H9 (cell line): ENCODE data around the gene ACTN4. TPM values are rescaled to one million over a fixed set of nuclear protein-coding genes. Genes with fewer than 3 reads are reported as not detected.
A peak's percentile ranks its signal among the peaks of the same experiment; 100 is the strongest.

Experiments used
- DNase-seq: peaks from one replicate; pipeline ENCODE4 v3.0.0-alpha.2; 2017
- H2AFZ ChIP-seq: one replicate; pipeline ENCODE4 v1.6.1; 2013; ENCODE audit warnings: mild to moderate bottlenecking, low read length, control low read depth, moderate library complexity
- H2AK5ac ChIP-seq: 2 replicates; pipeline ENCODE4 v1.6.1; 2013; ENCODE audit warnings: low read length, control low read depth, mixed read lengths; ENCODE audit not compliant: insufficient read length
- H2BK120ac ChIP-seq: one replicate; pipeline ENCODE4 v1.6.1; 2013; ENCODE audit warnings: low read depth, mild to moderate bottlenecking, low read length, control low read depth, inconsistent platforms; ENCODE audit not compliant: poor library complexity, severe bottlenecking
- H2BK12ac ChIP-seq: 2 replicates; pipeline ENCODE4 v1.6.1; 2013; ENCODE audit warnings: low read length, control low read depth, mixed read lengths, low read depth; ENCODE audit not compliant: insufficient read length
- H2BK15ac ChIP-seq: 2 replicates; pipeline ENCODE4 v1.6.1; 2013; ENCODE audit warnings: low read depth, low read length, control low read depth
- H2BK20ac ChIP-seq: one replicate; pipeline ENCODE4 v1.6.1; 2013; ENCODE audit warnings: low read depth, mild to moderate bottlenecking, low read length, control low read depth, inconsistent platforms; ENCODE audit not compliant: poor library complexity, severe bottlenecking
- H2BK5ac ChIP-seq: 2 replicates; pipeline ENCODE4 v1.6.1; 2013; ENCODE audit warnings: low read length, control low read depth, mixed read lengths; ENCODE audit not compliant: insufficient read length
- H3K14ac ChIP-seq: 2 replicates; pipeline ENCODE4 v1.6.1; 2013; ENCODE audit warnings: low read length, control low read depth; ENCODE audit not compliant: insufficient read depth
- H3K18ac ChIP-seq: 2 replicates; pipeline ENCODE4 v1.6.1; 2013; ENCODE audit warnings: low read depth, mild to moderate bottlenecking, mixed read lengths, low read length, control low read depth; ENCODE audit not compliant: insufficient read length
- H3K23ac ChIP-seq: 2 replicates; pipeline ENCODE4 v1.6.1; 2013; ENCODE audit warnings: low read length, control low read depth, mixed read lengths, low read depth; ENCODE audit not compliant: insufficient read length
- H3K23me2 ChIP-seq: 2 replicates; pipeline ENCODE4 v1.6.1; 2013; ENCODE audit warnings: low read depth, mild to moderate bottlenecking, mixed read lengths, low read length, control low read depth; ENCODE audit not compliant: insufficient read length, poor library complexity, severe bottlenecking
- H3K27ac ChIP-seq: 2 replicates; pipeline ENCODE4 v1.5.1; 2013; ENCODE audit warnings: low read length, control low read depth, mixed read lengths, low read depth; ENCODE audit not compliant: insufficient read length
- H3K27me3 ChIP-seq: 2 replicates; pipeline ENCODE4 v1.6.1; 2013; ENCODE audit warnings: low read length, control low read depth, inconsistent platforms; ENCODE audit not compliant: insufficient read depth
- H3K4ac ChIP-seq: 2 replicates; pipeline ENCODE4 v1.6.1; 2013; ENCODE audit warnings: low read depth, mild to moderate bottlenecking, control low read depth, inconsistent platforms, low read length, moderate library complexity
- H3K4me1 ChIP-seq: 2 replicates; pipeline ENCODE4 v1.6.1; 2013; ENCODE audit warnings: low read length, control low read depth, inconsistent platforms; ENCODE audit not compliant: insufficient read depth
- H3K4me2 ChIP-seq: 2 replicates; pipeline ENCODE4 v1.6.1; 2013; ENCODE audit warnings: low read length, control low read depth, mixed read lengths; ENCODE audit not compliant: insufficient read length, insufficient read depth
- H3K56ac ChIP-seq: 2 replicates; pipeline ENCODE4 v1.6.1; 2013; ENCODE audit warnings: low read depth, mild to moderate bottlenecking, mixed read lengths, low read length, control low read depth; ENCODE audit not compliant: insufficient read length
- H3K79me1 ChIP-seq: 2 replicates; pipeline ENCODE4 v1.6.1; 2013; ENCODE audit warnings: low read depth, mild to moderate bottlenecking, moderate library complexity, low read length, control low read depth, inconsistent platforms; ENCODE audit not compliant: insufficient read depth, poor library complexity, severe bottlenecking
- H3K79me2 ChIP-seq: 2 replicates; pipeline ENCODE4 v1.6.1; 2013; ENCODE audit warnings: low read length, control low read depth, inconsistent platforms; ENCODE audit not compliant: insufficient read depth
- H3K9ac ChIP-seq: 2 replicates; pipeline ENCODE4 v1.6.1; 2013; ENCODE audit warnings: low read length, control low read depth, mixed read lengths; ENCODE audit not compliant: insufficient read length; ENCODE audit errors: extremely low read depth
- H3K9me3 ChIP-seq: one replicate; pipeline ENCODE4 v1.6.1; 2013; ENCODE audit warnings: low read depth, low read length, inconsistent platforms; ENCODE audit not compliant: control insufficient read depth
- H3T11ph ChIP-seq: one replicate; pipeline ENCODE4 v1.6.1; 2013; ENCODE audit warnings: mild to moderate bottlenecking, low read length, control low read depth, inconsistent platforms
- H4K20me1 ChIP-seq: one replicate; pipeline ENCODE4 v1.6.1; 2013; ENCODE audit not compliant: control insufficient read depth, insufficient read length, insufficient read depth
- H4K5ac ChIP-seq: 2 replicates; pipeline ENCODE4 v1.6.1; 2013; ENCODE audit warnings: low read depth, mild to moderate bottlenecking, mixed read lengths, low read length, control low read depth; ENCODE audit not compliant: insufficient read length
- H4K8ac ChIP-seq: replicated peaks from 2 replicates; pipeline ENCODE4 v1.6.1; 2013; ENCODE audit warnings: low read length, control low read depth, mixed read lengths, low read depth; ENCODE audit not compliant: insufficient read length
- H4K91ac ChIP-seq: 2 replicates; pipeline ENCODE4 v1.6.1; 2013; ENCODE audit warnings: low read depth, mild to moderate bottlenecking, moderate library complexity, mixed read lengths, low read length, control low read depth; ENCODE audit not compliant: insufficient read length
- H3K27ac Mint-ChIP-seq, 3 experiments: 2 replicates in 2 of 3; 3 replicates in 1 of 3; pipeline ENCODE4 v1.8.0; 2020 to 2021; ENCODE audit warnings: mixed read lengths in 3 of 3, mild to moderate bottlenecking in 1 of 3, moderate library complexity in 1 of 3
- H3K27me3 Mint-ChIP-seq: 2 replicates; pipeline ENCODE4 v1.8.0; 2021; ENCODE audit warnings: low read depth, mild to moderate bottlenecking, moderate library complexity, mixed read lengths
- H3K36me3 Mint-ChIP-seq, 3 experiments: 2 replicates in 2 of 3; 3 replicates in 1 of 3; pipeline ENCODE4 v1.8.0; 2020 to 2021; ENCODE audit warnings: low read depth in 3 of 3, mixed read lengths in 3 of 3; ENCODE audit not compliant: insufficient read depth in 1 of 3
- H3K4me1 Mint-ChIP-seq, 2 experiments: 2 replicates each; pipeline ENCODE4 v1.8.0; 2020; ENCODE audit warnings: mixed read lengths in 2 of 2
- H3K4me3 Mint-ChIP-seq, 2 experiments: 2 replicates in 1 of 2; 3 replicates in 1 of 2; pipeline ENCODE4 v1.8.0; 2020 to 2021; ENCODE audit warnings: mild to moderate bottlenecking in 2 of 2, mixed read lengths in 2 of 2, moderate library complexity in 1 of 2
- H3K9me3 Mint-ChIP-seq, 2 experiments: 2 replicates in 1 of 2; 3 replicates in 1 of 2; pipeline ENCODE4 v1.8.0; 2020; ENCODE audit warnings: mild to moderate bottlenecking in 2 of 2, mixed read lengths in 2 of 2, moderate library complexity in 1 of 2
- CTCF ChIP-seq: fragments of 200-600 bp; sonication (generic); conservative IDR thresholded peaks from 3 replicates; pipeline ENCODE4 v1.8.0; 2021; ENCODE audit warnings: antibody characterized with exemption, mild to moderate bottlenecking
- WGBS: extraction: QIAGEN DNeasy Blood & Tissue Kit; methylation state at CpG from one replicate; pipeline ENCODE4 v1.1.7; 2013; ENCODE audit warnings: missing lambda C conversion rate, low lambda C conversion rate, mixed read lengths; ENCODE audit not compliant: insufficient read length; ENCODE audit errors: extremely low coverage; 5-methylcytosine and 5-hydroxymethylcytosine counted together
- total RNA-seq: library from RNA; stranded (reverse); gene quantifications from 2 replicates; pipeline ENCODE4 v1.2.1, GENCODE V29; 2021

Gene ACTN4
- total RNA-seq, 1 experiment from 2014 or later = 369 TPM

GRCh38 chr19:38619361-38620174 is 27.9 kb upstream of the ACTN4 start:
- Histone ChIP-seq H4K20me1 (no peaks in the 10 kb centered on the region), H3K9ac (peak overlapping the region; percentile 92), H3K79me2 (peaks cover 4% of the 10 kb centered on the region; the same call in 1 of the 2 replicates), H3K79me1 (peaks cover 3% of the 10 kb centered on the region), H2AFZ (no peak overlapping the region), H3K4me2 (peak overlapping the region; percentile 99), H3K14ac (peak overlapping the region; percentile 34; the same call in 1 of the 2 replicates), H3K27ac (no peak overlapping the region), H3K18ac (no peak overlapping the region), H3T11ph (no peak overlapping the region), H3K4me1 (peaks cover 4% of the 10 kb centered on the region; the same call in 1 of the 2 replicates), H4K91ac (no peak overlapping the region), H3K23me2 (peaks cover 5% of the 10 kb centered on the region), H2BK5ac (no peak overlapping the region), H2AK5ac (no peak overlapping the region), H3K23ac (no peak overlapping the region), H3K9me3 (no peaks in the 10 kb centered on the region), H4K8ac (peak overlapping the region; percentile 38), H3K27me3 (no peaks in the 10 kb centered on the region), H2BK120ac (no peak overlapping the region), H3K56ac (no peak overlapping the region), H4K5ac (no peak overlapping the region), H2BK12ac (no peak overlapping the region), H2BK15ac (no peak overlapping the region), H3K4ac (no peak overlapping the region), H2BK20ac (no peak overlapping the region)
- peak overlapping the region; percentile 100 for H3K4me3 Mint-ChIP-seq
- H3K9me3 Mint-ChIP-seq = no peaks in the 10 kb centered on the region; a peak in 1 of 5 replicates
- H3K27me3 Mint-ChIP-seq = no peaks in the 10 kb centered on the region
- H3K4me1 Mint-ChIP-seq = peaks cover 18 to 29% of the 10 kb centered on the region in 2 experiments
- no peak for DNase-seq
- H3K27ac Mint-ChIP-seq = peak overlapping the region; percentile 95 to 100 (median 97)
- TF ChIP-seq CTCF = no peak
- WGBS = no CpG with 5 or more reads among the region's 21 CpGs
- H3K36me3 Mint-ChIP-seq = peaks cover 26 to 48% (median 38%) of the 10 kb centered on the region in 3 experiments
